Adipose tissue (tissue), 3 donors: ENCODE data around the gene MME. TPM values are rescaled to one million over a fixed set of nuclear protein-coding genes. Genes with fewer than 3 reads are reported as not detected.

ENCODE experiments used
- H3K27ac ChIP-seq: one replicate; pipeline ENCODE4 v1.5.1; 2013; ENCODE audit warnings: low read depth, low read length
- WGBS, 3 donors: extraction: QIAGEN DNeasy Blood & Tissue Kit; methylation state at CpG; one replicate each; pipeline ENCODE4 v1.1.7; 2013; 5-methylcytosine and 5-hydroxymethylcytosine counted together
- polyA plus RNA-seq, 3 donors: library from polyadenylated mRNA; stranded (reverse); fragments of 200-250 nt; gene quantifications; one replicate each; pipeline ENCODE4 v1.2.3, GENCODE V29; 2013
- donor health status: healthy with polysubstance abuse.
- donor health status: Bipolar disorder and iron deficiency.
- donor health status: healthy.

Gene MME
- 10 to 100 TPM; 16.0 to 97.0 (median 39.8) TPM for polyA plus RNA-seq

- no peak within 1 kb of the TSS for H3K27ac ChIP-seq
- 1 to 2% (median 1%) methylated on average over 43 to 51 of the region's 51 CpGs for WGBS, 3 donors
Measured at GRCh38 chr3:155079746-155080487, at the start of gene MME. TSS of gene MME (plus strand) at chr3:155080319. CDS start at chr3:155084168, 3,849 bp downstream.

DNA sequence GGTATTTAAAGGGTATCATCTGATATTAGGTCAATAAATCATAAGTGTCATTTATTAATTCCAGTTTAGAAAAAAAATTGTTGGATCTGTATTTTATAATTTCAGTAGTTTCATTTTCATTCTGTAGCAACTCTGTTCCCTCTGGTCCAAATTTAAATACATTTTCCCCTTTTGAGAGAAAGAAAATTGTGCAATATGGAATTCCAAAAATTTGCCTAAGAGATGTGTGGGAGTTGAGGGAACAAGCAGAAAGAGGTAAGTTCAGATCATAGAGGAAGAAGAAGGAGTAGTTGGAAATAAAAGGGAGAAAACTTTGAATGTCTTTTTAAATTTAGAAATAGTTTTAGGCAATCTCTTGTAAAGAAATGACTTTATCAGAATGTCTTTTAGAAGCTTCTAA lies 48.9 kb upstream of the MME start:
- H3K27ac ChIP-seq = no peak overlapping the region

- H3K27ac ChIP-seq = no peak overlapping the region
Measured at GRCh38 chr3:155032918-155033317, 47.2 kb upstream of the MME start.

GRCh38 chr3:155034786-155035185 lies 45.3 kb upstream of the MME start:
- H3K27ac ChIP-seq = no peak overlapping the region
- WGBS, 3 donors = 74 to 82% (median 81%) methylated on average over 4 of the region's 4 CpGs

- H3K27ac ChIP-seq = no peak overlapping the region
- 78 to 88% (median 80%) methylated on average over 2 of the region's 2 CpGs for WGBS, 3 donors
Measured at GRCh38 chr3:155035553-155035952, 44.6 kb upstream of the MME start.

- H3K27ac ChIP-seq = no peak overlapping the region
- WGBS, 3 donors = 74 to 78% (median 75%) methylated on average over 5 of the region's 5 CpGs
Measured at GRCh38 chr3:155037508-155038202, 42.5 kb upstream of the MME start.

- no peak overlapping the region for H3K27ac ChIP-seq
- 74 to 86% (median 84%) methylated on average over 2 of the region's 2 CpGs for WGBS, 3 donors
Measured at GRCh38 chr3:155038203-155038554, 41.9 kb upstream of the MME start.

- H3K27ac ChIP-seq = no peak overlapping the region
Measured at GRCh38 chr3:155046935-155047334, 33.2 kb upstream of the MME start.

- 67 to 95% (median 90%) methylated on average over 3 of the region's 3 CpGs for WGBS, 3 donors
- H3K27ac ChIP-seq = no peak overlapping the region
Measured at GRCh38 chr3:155047672-155048071, 32.4 kb upstream of the MME start.

- H3K27ac ChIP-seq = no peak overlapping the region
- 94 to 97% (median 95%) methylated on average over 4 of the region's 4 CpGs for WGBS, 3 donors
Measured at GRCh38 chr3:155049959-155050358, 30.2 kb upstream of the MME start.

DNA sequence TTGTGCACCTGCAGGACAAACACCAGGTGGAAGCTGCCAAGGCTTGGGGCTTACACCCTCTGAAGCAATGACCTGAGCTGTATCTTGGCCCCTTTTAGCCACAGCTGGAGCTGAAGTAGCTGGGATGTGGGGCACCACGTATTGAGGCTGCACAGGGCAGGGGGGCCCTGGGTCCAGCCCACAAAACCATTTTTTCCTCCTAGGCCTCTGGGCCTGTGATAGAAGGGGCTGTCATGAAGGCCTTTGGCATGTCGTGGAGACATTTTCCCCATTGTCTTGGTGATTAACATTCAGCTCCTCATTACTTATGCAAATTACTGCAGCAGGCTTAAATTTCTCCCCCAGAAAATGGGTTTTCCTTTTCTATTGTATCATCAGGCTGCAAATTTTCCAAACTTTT lies 27.6 kb upstream of the MME start:
- 59 to 86% (median 78%) methylated on average over 2 of the region's 2 CpGs for WGBS, 3 donors
- H3K27ac ChIP-seq = no peak overlapping the region

- WGBS, 3 donors = 40 to 72% (median 42%) methylated on average over 1 of the region's 1 CpG
- no peak overlapping the region for H3K27ac ChIP-seq
Measured at GRCh38 chr3:155053756-155054155, 26.4 kb upstream of the MME start.

DNA sequence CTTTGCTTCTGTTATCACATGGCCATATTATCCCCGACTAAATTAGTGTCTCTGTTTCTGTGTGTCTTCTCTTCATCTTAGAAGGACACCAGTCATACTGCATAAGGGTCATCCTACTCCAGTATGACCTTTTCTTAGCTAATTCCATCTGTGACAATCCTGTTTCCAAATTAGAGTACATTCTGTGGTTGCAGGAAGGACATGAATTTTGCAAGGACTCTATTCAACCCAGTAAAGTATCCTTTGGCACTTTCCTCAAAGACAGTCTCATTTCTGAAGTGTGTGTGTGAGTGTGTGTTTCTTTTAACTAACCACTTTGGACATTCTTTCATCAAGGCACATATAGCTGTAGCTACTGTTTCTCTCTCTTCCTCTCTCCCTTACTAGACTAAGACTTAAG lies 15.2 kb upstream of the MME start:
- 65 to 68% (median 68%) methylated on average over 1 of the region's 1 CpG for WGBS, 3 donors
- no peak overlapping the region for H3K27ac ChIP-seq

DNA sequence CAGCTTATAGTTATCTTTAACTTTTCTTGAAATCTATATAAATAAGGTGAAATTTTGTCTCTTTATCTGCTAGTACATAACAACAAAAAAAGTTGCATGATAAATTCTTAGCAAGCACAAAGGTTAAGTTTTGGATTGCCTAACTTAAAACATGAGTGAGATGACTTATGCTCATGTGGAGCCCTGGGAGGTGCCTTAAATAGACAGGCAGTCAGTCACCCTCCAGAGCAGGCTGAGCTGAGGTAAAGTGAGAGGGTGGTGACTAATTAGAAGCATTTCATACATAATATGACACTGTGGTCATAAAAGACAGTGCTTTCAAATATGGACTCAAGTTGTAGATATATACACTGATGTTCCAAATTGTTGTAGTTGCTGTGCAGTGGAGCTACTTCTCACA lies 14.6 kb upstream of the MME start:
- no peak overlapping the region for H3K27ac ChIP-seq

DNA sequence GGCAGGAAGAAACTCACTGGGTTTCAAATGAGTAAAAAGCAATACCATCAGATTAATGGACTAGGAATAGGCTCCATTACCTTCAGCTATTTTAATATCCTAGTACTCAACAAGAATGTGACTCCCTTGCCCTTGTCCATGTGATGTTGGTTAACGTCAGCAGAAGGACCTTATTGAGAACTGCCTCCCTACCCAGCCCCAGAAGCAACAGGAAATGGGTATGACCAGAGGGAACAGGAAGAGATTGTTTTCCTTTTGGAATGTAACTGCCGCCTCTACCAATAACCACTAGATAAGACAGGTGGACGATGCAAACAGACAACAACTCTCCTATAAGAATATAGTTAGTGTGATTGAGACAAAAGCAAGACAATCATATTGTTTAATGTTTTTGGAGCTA lies 10.4 kb upstream of the MME start:
- WGBS, 3 donors = 48 to 53% (median 52%) methylated on average over 3 of the region's 3 CpGs
- H3K27ac ChIP-seq = no peak overlapping the region

DNA sequence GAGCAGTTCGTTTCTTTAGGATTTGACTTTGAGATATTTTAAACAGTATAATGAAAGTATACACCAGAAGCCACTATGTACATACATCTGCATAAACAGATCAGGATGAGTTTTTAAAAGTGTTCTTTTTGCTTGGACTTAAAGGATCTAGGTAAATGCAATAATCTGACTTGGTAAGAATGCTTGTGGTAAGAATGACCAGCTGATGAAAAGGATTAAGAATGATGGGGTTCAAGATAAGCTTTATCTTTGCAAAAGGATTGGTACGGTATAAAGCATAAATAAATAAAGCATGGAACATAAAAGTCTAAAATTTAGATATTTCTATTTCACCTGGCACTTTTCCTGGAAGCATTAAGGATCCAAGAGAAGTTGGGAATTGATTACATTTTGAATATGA lies 9.8 kb upstream of the MME start:
- H3K27ac ChIP-seq = no peak overlapping the region
- 63 to 83% (median 83%) methylated on average over 2 of the region's 2 CpGs for WGBS, 3 donors

GRCh38 chr3:155070932-155071387 lies 9.2 kb upstream of the MME start:
- no peak overlapping the region for H3K27ac ChIP-seq

GRCh38 chr3:155075200-155075599 lies 4.9 kb upstream of the MME start:
- no peak overlapping the region for H3K27ac ChIP-seq

More at GRCh38 chr3:155070932-155071387, 9.2 kb upstream of the MME start:
- 68 to 80% (median 79%) methylated on average over 8 of the region's 8 CpGs for WGBS, 3 donors

DNA sequence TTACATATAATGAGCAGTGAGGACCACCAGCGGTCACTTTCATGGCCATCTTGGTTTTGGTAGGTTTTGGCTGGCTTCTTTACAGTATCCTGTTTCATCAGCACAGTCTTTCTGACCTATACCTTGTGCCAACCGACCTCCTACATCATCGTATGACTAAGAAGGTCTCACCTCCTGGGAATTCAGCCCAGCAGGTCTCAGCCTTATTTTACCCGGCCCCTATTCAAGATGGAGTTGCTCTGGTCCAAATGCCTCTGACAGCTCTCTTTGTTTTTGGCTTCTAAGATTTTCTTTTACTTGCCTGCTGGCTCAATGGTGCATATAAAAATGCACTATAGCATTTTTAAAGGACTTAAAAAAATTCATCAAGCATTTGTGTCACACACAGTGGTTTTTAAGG lies 3.2 kb upstream of the MME start:
- 87 to 91% (median 89%) methylated on average over 4 of the region's 4 CpGs for WGBS, 3 donors
- H3K27ac ChIP-seq = no peak overlapping the region

DNA sequence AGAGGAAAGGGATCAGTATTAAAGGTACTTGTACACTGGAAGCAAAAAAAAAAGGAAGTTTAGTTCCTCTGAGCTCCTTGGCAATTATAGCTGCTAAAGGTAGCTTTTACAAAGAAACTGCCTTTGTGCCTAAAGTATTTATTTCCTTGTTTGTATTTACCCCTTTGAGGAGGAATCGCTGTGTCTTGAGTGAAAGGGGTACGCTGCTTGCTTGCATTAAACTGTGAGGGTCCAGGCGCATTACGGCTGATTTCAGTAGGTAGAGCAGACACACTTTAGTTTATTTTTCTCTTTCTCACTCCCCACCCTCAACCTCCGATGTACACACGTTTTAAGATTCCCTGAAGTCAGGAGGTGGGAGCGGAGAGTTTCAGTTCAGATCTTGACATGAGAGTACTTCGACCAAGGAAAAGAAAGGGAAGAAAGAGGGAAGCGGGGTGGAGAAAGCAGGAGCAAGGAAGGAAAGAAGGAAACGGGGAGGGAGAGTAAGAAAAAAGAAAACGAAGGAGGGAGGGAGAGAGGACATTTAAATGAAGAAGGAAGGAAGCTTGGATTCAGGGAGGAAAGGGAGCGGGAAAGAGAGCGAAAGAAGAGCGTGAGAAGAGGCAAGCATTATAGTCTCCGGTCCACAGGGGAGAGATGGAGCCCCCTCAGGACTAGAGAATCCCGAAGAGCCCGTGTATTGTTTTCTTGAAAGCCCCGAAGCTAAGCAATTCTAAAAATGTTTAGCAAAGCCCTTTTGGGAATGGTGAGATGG lies 1.2 kb upstream of the MME start:
- 5 to 8% (median 8%) methylated on average over 18 of the region's 18 CpGs for WGBS, 3 donors
- no peak overlapping the region for H3K27ac ChIP-seq
